Measurements from ENCODE around the gene SLC2A2. TPM values are rescaled to one million over a fixed set of nuclear protein-coding genes. Genes with fewer than 3 reads are reported as not detected.

The SLC2A2 gene
- total and polyA plus RNA-seq, 12 donors, result not detected

DNA sequence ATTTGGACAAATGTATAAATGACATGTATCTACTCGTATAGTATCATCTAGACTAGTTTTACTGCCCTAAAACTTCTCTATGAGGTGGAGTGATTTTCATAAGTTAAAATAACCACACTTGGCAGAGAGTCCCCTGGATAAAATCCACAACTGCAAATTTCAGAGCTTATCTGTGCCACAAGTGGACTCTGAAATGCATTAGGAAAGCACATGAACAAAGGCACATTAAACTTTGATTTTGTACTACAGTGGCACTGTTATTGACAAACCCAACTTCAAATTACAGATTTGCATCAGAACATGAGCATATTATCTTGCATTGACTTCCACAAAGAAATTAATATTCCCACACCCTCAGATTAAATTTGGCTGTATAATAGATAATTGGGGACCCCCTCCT lies 60.0 kb downstream of the SLC2A2 start:
- WGBS, 2 donors, result 46 to 63% methylated on average over 1 of the region's 1 CpG
- no peak for DNase-seq
- Histone ChIP-seq H3K36me3 (no peaks in the 10 kb centered on the region), H3K4me1 (peaks cover 0 to 18% (median 0%) of the 10 kb centered on the region in 9 donors), H3K27me3 (no peaks in the 10 kb centered on the region), H3K4me3 (no peak overlapping the region), H3K27ac (no peak overlapping the region), H3K9me3 (peaks cover 0 to 6% (median 0%) of the 10 kb centered on the region in 11 donors)
- no peak for TF ChIP-seq CTCF (IDR thresholded peaks at IDR 0.05)
- intact Hi-C loops (cut with DNase I), result loop anchor here in 2 of 10 donors (5.0 to 10.0 kb wide), 4 partner anchors 198 to 601 kb away; no protein-coding TSS in a partner anchor
- ATAC-seq, result peak in 2 of 8 donors; percentile 30 to 57

DNA sequence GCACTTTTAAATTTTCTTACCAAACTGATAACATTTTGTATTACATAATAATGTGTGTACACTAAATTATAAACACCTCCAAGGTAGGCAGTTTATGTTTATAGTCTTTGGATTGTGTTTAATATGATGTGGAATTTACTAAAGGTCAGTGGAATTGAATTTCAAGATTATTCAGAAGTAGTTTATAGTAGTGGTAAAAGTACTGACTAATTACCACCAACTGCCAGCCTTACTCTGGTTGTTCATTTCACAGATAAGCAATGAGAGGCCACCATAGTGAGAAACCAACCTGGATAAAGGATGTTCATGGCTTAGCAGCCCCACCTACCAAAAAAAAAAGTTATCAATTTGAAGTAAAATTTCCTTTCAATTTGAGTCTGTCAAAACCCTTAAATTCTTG lies 64.1 kb downstream of the SLC2A2 start:
- Histone ChIP-seq H3K4me3 (no peak overlapping the region), H3K27me3 (no peaks in the 10 kb centered on the region), H3K9me3 (no peaks in the 10 kb centered on the region), H3K27ac (no peak overlapping the region), H3K4me1 (peaks cover 0 to 18% (median 0%) of the 10 kb centered on the region in 9 donors), H3K36me3 (no peaks in the 10 kb centered on the region)
- ATAC-seq (no peak), DNase-seq (no peak)
- intact Hi-C loops (cut with DNase I), result loop anchor here in 8 of 10 donors (2.0 to 10.0 kb wide), 6 partner anchors 202 to 605 kb away; no protein-coding TSS in a partner anchor
- TF ChIP-seq CTCF (IDR thresholded peaks at IDR 0.05), result no peak

- Histone ChIP-seq H3K27me3 (no peaks in the 10 kb centered on the region), H3K27ac (no peak overlapping the region), H3K36me3 (no peaks in the 10 kb centered on the region), H3K4me3 (no peak overlapping the region), H3K4me1 (peaks cover 0 to 12% (median 0%) of the 10 kb centered on the region in 9 donors), H3K9me3 (no peaks in the 10 kb centered on the region)
- TF ChIP-seq CTCF (IDR thresholded peaks at IDR 0.05), result peak; percentile 53 to 75 (median 63)
- WGBS, 2 donors, result 28 to 30% methylated on average over 4 of the region's 4 CpGs
- ATAC-seq (peak in 3 of 8 donors; percentile 44 to 65 (median 52)), DNase-seq (no peak)
- intact Hi-C loops (cut with DNase I), result loop anchor here (2.0 to 10.0 kb wide), 6 partner anchors 203 to 605 kb away; no protein-coding TSS in a partner anchor
Observed at GRCh38 chr3:170961616-170962400, 64.7 kb downstream of the SLC2A2 start.

GRCh38 chr3:170959457-170959856 lies 67.1 kb downstream of the SLC2A2 start:
- H3K36me3 ChIP-seq, result no peaks in the 10 kb centered on the region
- no peak for TF ChIP-seq CTCF (IDR thresholded peaks at IDR 0.05)
- WGBS, 2 donors, result 87 to 94% methylated on average over 1 of the region's 1 CpG
- intact Hi-C loops (cut with DNase I), result no loop called here
- no peaks in the 10 kb centered on the region for H3K9me3 ChIP-seq
- H3K27me3 ChIP-seq, result no peaks in the 10 kb centered on the region
- no peak overlapping the region for H3K4me3 ChIP-seq
- DNase-seq, result no peak
- no peak overlapping the region for H3K27ac ChIP-seq
- peaks cover 0 to 7% (median 0%) of the 10 kb centered on the region in 9 donors for H3K4me1 ChIP-seq
- ATAC-seq, result no peak

Data from heart right ventricle (tissue), 16 donors.